ENCODE data around the gene IGFALS.

The IGFALS gene

DNA sequence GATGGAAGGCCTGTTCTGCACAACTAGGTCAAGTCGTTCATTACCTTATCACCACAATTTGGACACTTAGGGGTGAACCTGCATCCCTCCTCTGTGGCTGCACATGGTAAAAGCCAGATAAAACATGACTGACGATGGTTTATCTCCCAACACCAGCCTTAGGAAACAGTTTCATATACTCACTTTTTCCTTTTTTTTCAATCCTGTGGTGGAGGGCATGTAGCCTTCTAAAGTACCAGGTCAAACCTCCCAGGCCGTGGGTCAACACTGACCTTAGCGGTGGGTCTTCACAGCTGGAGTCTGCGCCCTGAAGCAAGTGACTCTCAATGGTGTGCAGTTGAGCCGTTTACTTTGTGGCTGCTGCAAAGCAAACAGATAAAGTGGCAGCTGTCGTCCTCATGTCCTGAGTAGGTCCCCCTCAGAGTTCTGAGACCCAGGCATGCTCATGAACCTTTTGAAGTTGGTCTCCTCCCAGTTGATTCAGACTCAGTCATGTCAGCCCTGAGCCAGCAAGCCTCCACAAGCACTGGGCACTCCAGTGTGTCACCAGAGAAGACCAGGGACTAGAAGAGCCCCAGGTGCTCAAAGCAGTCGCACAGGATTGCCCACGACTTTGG is 39.4 kb upstream of the IGFALS start:
- no peaks in the 10 kb centered on the region for H3K36me3 ChIP-seq (ENCODE audit: low read length)
- no peak overlapping the region for H3K27ac ChIP-seq (ENCODE audit: low read depth, low read length)
- no peaks in the 10 kb centered on the region for H3K27me3 ChIP-seq (ENCODE audit: low read length)
- no peak overlapping the region for H3K4me2 ChIP-seq (ENCODE audit: low read depth, low read length, poor library complexity, severe bottlenecking)
- H3K79me2 ChIP-seq (ENCODE audit: insufficient read depth, low read length), result no peaks in the 10 kb centered on the region
- H3F3A ChIP-seq (ENCODE audit: insufficient read depth), result peaks cover 12% of the 10 kb centered on the region; the same call in 1 of the 2 replicates
- H3K4me3 ChIP-seq (ENCODE audit: insufficient read depth, low read length, poor library complexity, severe bottlenecking), result no peak overlapping the region
- H2AFZ ChIP-seq (ENCODE audit: low read depth, low read length, severe bottlenecking), result no peak overlapping the region
- no peak overlapping the region for H3K9ac ChIP-seq (ENCODE audit: low read length)
- TF ChIP-seq, protein P1, sequence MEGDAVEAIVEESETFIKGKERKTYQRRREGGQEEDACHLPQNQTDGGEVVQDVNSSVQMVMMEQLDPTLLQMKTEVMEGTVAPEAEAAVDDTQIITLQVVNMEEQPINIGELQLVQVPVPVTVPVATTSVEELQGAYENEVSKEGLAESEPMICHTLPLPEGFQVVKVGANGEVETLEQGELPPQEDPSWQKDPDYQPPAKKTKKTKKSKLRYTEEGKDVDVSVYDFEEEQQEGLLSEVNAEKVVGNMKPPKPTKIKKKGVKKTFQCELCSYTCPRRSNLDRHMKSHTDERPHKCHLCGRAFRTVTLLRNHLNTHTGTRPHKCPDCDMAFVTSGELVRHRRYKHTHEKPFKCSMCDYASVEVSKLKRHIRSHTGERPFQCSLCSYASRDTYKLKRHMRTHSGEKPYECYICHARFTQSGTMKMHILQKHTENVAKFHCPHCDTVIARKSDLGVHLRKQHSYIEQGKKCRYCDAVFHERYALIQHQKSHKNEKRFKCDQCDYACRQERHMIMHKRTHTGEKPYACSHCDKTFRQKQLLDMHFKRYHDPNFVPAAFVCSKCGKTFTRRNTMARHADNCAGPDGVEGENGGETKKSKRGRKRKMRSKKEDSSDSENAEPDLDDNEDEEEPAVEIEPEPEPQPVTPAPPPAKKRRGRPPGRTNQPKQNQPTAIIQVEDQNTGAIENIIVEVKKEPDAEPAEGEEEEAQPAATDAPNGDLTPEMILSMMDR (IDR thresholded peaks at IDR 0.05; ENCODE audit: insufficient read depth, low read length, poor library complexity, severe bottlenecking), result no peak
- no peaks in the 10 kb centered on the region for H3K9me2 ChIP-seq (replicated peaks; ENCODE audit: insufficient read depth, low read length)
- 0 out of 2 replicates have a peak, but pooled peaks cover 3% of the 10 kb centered on the region for H4K20me1 ChIP-seq (ENCODE audit: low read depth, low read length)
- no peaks in the 10 kb centered on the region for H3K9me3 ChIP-seq (ENCODE audit: insufficient read depth, low read length)

DNA sequence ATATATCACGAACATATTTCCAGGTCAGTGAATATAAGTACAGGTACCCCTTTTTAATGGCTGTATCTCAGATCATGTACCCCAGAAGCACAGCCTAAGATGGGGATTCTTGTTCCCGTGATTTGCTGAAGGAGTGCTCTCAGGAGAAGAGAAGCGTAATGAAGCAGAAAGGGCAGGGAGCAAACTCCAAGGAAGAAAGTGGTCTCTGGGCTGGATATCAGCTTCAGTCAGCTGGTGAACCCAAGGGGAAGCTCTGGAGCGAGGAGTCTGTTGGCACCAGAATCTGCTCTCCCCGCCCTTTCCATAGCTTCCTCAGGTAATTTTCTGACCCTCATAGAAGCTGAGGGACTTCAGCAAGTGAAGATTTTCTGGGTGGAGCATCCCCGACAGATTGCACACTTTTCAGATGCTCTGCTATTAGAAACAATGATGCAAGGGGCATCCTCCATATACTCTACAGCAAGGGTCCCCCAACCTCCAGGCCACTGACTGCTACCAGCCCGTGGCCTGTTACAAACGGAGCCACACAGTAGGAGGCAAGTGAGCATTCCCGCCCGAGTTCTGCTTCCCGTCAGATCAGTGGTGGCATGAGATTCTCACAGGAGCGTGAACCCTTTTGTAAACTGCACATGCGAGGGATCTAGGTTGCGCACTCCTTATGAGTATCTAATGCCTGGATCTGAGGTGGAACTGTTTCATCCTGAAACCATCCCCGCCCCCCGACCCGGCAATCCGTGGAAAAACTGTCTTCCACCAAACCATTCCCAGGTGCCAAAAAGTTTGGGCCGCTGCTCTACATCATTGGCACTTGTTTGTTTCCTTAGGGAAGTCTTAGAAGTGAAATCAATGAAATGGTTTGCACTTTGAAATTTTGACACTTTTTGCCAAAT is 37.9 kb upstream of the IGFALS start:
- H3K9me3 ChIP-seq (ENCODE audit: insufficient read depth, low read length), result no peaks in the 10 kb centered on the region
- no peaks in the 10 kb centered on the region for H3K9me2 ChIP-seq (replicated peaks; ENCODE audit: insufficient read depth, low read length)
- H3K27ac ChIP-seq (ENCODE audit: low read depth, low read length), result no peak overlapping the region
- peaks cover 12% of the 10 kb centered on the region; the same call in 1 of the 2 replicates for H3F3A ChIP-seq (ENCODE audit: insufficient read depth)
- H3K4me3 ChIP-seq (ENCODE audit: insufficient read depth, low read length, poor library complexity, severe bottlenecking), result no peak overlapping the region
- no peak overlapping the region for H3K9ac ChIP-seq (ENCODE audit: low read length)
- TF ChIP-seq, protein P1 (IDR thresholded peaks at IDR 0.05; ENCODE audit: insufficient read depth, low read length, poor library complexity, severe bottlenecking), result no peak
- no peak for TF ChIP-seq EZH2phosphoT487 (conservative IDR thresholded peaks at IDR 0.05; ENCODE audit: low read length)
- H4K20me1 ChIP-seq (ENCODE audit: low read depth, low read length), result 0 out of 2 replicates have a peak, but pooled peaks cover 3% of the 10 kb centered on the region
- peaks cover 5% of the 10 kb centered on the region; the same call in 1 of the 2 replicates for H3K79me2 ChIP-seq (ENCODE audit: insufficient read depth, low read length)
- no peaks in the 10 kb centered on the region for H3K27me3 ChIP-seq (ENCODE audit: low read length)
- no peaks in the 10 kb centered on the region for H3K36me3 ChIP-seq (ENCODE audit: low read length)
- no peak overlapping the region for H2AFZ ChIP-seq (ENCODE audit: low read depth, low read length, severe bottlenecking)
- no peak overlapping the region for H3K4me2 ChIP-seq (ENCODE audit: low read depth, low read length, poor library complexity, severe bottlenecking)

DNA sequence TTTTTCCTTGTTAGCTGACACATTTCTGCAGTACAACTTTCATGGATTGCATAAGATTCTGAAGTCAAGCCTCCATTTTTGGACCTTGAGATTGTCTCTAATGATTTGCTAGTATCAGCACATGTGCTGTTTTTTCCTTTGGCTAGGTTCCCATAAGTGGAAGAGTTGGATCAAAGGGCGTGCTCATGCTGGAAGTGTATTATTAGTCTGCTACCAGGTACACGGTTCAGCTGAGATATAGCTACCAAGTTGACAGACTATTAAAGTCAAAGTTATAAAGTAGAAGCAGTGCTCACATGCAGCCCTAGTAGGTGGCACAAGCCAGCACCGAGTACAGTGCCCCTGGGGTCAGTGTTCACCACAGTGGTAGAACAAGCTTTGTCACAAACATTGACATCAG is 36.7 kb upstream of the IGFALS start:
- H3K36me3 ChIP-seq (ENCODE audit: low read length), result no peaks in the 10 kb centered on the region
- H4K20me1 ChIP-seq (ENCODE audit: low read depth, low read length), result 0 out of 2 replicates have a peak, but pooled peaks cover 3% of the 10 kb centered on the region
- H3K9me3 ChIP-seq (ENCODE audit: insufficient read depth, low read length), result no peaks in the 10 kb centered on the region
- H3K4me2 ChIP-seq (ENCODE audit: low read depth, low read length, poor library complexity, severe bottlenecking), result no peak overlapping the region
- TF ChIP-seq, protein P1 (IDR thresholded peaks at IDR 0.05; ENCODE audit: insufficient read depth, low read length, poor library complexity, severe bottlenecking), result no peak
- no peak for TF ChIP-seq EZH2phosphoT487 (conservative IDR thresholded peaks at IDR 0.05; ENCODE audit: low read length)
- peaks cover 5% of the 10 kb centered on the region; the same call in 1 of the 2 replicates for H3K79me2 ChIP-seq (ENCODE audit: insufficient read depth, low read length)
- H3F3A ChIP-seq (ENCODE audit: insufficient read depth), result peaks cover 12% of the 10 kb centered on the region; the same call in 1 of the 2 replicates
- no peak overlapping the region for H2AFZ ChIP-seq (ENCODE audit: low read depth, low read length, severe bottlenecking)
- H3K9ac ChIP-seq (ENCODE audit: low read length), result no peak overlapping the region
- H3K4me3 ChIP-seq (ENCODE audit: insufficient read depth, low read length, poor library complexity, severe bottlenecking), result no peak overlapping the region
- no peak overlapping the region for H3K27ac ChIP-seq (ENCODE audit: low read depth, low read length)
- no peaks in the 10 kb centered on the region for H3K27me3 ChIP-seq (ENCODE audit: low read length)
- no peaks in the 10 kb centered on the region for H3K9me2 ChIP-seq (replicated peaks; ENCODE audit: insufficient read depth, low read length)
